Activated CD4-positive, alpha-beta T cell treated with anti-CD3 and anti-CD28 coated beads, Interleukin-2, Interleukin-6, amounts not matched to agents 100 ng/mL and 50 ng/mL, durations not matched to agents 16 hours and 8 hours (primary cell): Measurements from ENCODE around the gene PPP1R13B.

ENCODE experiments used
- DNase-seq: peaks from one replicate; pipeline ENCODE4 v3.0.0-alpha.2; 2020

The PPP1R13B gene

DNA sequence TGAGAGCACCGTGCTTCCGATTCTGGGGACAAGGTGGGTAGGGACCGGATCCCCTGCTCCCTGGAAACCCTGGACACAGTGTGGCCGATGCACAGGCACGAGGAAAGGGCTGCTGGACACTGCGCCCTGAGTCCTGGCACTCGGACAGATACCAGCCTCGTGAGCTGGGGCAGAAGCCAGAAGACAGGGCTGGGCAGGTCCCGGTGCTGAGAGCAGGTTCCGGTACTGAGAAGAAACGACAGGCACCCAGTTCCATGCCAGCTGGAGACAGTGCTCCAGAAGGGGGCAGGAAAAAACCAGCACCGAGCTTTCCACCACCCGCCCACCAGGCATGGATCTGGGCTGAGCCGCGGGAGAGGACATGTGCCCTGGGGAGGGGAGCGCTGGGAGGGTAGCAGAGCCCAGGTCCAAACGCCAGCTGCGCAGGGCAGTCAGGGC, 138.6 kb downstream of the PPP1R13B start:
- no peak for DNase-seq

DNA sequence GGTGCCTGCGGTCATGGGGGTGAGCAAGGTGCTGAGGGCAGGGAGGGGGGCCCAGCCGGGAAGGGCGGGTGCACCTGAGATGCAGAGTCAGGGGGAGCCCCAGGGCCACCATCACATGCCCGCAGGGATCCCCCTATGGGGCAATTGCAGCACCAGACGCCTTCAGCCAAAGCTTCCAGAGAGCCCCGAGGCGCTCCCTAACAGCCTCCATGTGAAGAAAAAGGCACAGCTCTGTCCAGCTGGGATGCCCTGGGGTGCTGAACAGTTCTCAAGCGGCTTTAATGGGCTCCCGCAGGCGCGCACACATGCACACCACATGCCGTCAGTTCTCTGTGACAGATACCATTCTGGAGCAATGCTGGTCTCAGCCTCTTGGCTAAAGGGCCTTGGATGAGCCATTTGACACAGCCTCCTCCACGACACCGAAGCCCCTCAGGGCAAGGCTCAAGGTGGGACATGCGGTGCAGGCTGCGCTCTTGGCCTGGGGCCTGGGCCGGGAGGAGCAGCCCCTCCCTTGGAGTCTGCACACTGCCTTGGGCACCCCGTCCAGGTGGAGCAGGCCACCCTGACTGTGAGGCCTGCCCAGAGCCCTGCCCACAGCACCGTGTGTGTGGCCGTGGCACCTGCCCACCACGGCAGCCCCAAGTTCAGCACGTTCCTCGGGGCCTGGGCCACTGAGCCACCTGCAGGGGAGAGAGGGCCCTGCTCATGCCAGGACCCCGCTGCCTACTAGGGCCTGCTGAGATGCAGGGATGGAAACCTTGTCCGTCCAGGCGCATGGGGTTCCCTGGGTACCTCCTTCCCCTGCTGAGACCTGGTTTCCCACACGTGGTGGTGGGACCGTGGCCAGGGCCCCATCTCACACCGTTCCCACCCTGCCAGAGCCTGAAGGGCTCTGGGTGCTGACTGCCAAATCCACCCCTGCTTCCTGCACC, 139.8 kb downstream of the PPP1R13B start:
- no peak for DNase-seq

- DNase-seq, result no peak
Measured at GRCh38 chr14:103706551-103707328, 140.6 kb downstream of the PPP1R13B start.

GRCh38 chr14:103705504-103706284, 141.7 kb downstream of the PPP1R13B start:
- DNase-seq, result no peak

- no peak for DNase-seq
Measured at GRCh38 chr14:103705118-103705503, 142.3 kb downstream of the PPP1R13B start.

DNA sequence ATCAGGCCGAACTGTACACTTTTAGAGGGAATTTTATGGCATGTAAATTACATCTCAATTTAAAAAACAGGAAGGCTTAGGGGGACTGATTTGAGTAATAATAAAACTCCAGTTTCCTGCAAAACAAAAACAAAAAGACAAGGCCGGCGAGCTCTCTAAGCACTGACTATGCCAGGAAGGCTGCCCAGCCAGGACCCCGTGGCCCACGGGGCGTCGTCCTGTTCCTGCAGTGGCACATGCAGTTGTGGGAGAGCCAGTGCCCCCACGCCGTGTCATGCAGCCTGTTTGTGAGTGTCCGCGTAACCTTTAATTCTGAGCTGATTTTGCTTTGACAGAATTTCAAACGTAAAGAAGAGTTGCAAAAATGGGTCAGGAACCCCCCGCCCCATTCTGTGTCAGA, 142.7 kb downstream of the PPP1R13B start:
- DNase-seq, result no peak

GRCh38 chr14:103703433-103704385, 143.7 kb downstream of the PPP1R13B start:
- no peak for DNase-seq

DNA sequence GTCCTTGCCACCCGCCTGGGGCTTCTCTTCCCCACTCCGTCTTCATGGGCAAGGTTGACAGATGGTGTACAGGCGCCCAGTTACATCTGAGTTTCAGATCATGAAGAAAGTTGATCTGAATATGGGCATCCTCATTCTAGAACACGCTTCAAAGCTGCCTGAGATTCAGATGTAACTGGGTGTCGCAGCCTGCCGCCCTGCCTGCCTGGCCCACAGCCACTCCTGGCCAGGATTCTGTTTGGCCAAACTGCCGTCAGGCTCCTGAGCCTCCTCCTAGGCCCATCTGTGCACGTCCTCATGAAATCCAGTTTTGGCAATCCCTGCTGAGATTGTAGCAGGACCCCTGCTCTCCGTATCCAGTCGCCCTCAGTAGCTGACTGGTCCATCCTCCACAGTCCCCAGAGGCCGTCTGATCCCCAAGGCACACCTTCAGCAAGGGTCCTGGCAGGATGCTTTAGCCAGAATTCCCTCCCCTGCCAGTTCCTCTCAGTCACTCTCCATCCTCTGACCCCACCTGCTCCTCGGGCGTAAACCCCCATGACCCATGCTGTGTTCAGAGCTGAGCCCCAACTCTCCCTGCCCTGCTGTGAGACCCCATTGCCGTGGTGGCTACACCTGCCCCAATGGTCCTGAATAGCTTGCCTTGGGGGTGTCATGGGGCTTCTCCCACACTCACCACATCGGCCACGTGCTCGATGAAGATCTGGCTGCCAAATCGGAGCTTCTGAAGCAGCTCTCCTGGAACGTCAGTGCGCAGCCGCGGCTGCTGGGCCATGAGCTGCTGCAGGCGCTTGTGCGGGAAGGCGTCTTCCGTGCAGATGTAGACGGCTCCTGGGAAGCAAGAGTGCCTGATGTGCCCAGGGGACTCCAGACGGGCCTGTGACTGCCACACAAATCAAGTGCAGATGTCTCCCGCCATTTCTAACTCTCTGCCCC, 144.6 kb downstream of the PPP1R13B start:
- no peak for DNase-seq

GRCh38 chr14:103702095-103702494, 145.3 kb downstream of the PPP1R13B start:
- no peak for DNase-seq

DNA sequence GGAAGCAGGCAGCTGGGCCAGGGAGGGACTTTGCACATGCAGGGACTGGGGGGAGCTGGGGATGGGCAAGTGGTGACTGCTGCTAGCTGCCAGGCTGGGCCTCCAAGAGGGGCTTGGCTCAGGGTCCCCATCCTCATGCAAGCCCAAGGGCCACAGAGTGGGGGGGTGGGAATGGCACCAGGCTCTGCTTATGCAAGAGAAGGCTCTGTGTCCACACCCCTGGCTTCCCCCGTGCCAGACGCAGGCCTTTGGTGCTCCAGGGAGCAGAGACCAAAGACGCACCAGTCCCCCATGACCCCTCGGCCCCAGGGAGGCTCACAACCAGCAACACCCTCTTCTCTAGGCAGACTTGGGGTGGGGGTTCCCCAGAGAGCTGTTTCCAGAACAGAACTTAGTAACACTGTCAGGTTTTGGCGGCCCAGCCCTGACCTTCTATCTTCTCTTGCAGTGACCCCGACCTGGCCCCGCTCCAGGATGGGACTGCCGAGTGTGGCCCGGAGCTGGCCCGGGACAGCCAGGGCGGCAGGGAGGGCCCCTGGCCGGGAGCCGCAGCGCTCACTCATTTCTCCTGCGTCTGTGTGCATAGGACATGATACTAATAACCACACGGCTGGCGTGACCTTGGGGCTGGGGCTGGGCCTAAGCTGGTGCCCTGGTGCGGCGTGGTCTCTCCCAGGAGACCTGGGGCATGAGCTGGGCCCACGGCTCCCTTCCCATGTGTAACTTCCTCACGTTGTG, 146.5 kb downstream of the PPP1R13B start:
- DNase-seq, result no peak

DNA sequence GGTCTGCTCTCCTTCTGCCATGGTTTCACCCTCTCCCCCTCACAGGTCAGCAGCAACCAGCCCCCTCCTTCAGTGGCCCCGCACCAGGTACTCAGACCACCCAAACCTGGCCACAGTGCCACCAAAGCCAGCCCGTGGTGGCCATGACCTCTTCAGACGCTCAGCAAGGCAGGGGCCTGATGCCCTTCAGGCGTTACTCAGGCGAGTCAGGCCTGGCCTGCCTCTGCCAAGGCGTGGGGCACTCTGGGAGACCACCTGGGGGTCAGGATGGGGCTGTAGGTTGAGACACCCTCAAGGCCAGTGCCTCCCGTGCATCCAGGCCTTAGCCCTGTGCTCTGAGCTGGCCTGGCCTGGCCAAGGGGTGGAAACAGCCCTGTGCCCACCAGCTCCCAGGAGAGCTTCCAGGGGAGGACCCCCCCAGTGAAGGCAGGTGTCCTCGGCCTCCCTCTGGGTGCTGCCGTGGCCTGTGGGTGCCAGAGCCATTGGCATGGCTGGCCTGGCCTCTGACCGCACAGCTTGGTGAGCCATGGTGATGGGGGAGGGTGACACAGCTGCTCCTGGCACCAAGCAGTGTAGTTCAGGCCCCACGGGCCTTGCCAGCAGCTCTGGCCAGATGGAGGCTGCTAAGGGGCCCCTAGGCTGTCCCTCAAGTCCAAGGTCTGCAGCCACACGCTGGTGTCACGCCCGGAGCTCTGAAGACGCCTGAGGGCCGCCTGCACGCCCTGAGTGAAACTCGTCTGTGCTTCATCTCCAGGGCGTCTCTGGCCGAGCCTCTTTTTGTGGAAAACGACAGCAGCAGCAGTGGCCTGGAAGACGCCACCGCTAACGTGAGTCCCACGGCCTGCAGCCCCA, 147.2 kb downstream of the PPP1R13B start:
- no peak for DNase-seq

DNA sequence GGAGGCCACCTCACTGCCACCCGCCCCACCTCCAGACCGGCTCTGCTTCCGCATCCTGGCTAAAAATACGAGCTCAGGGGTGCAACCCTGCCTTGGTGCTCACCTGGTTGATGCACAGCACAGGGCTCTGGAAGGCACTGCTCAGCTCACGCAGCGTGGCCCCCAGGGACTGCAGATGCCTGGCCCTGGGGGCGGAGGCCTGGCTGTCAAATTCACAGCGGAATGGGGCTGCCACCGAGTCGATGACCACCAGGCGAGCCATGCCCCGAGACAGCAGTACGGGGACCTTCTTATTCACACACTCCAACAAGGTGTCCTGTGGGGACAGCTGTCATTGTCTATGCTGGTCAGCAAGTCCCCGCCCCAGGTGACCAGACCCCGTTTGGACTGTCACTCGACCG, 148.1 kb downstream of the PPP1R13B start:
- DNase-seq, result no peak

DNA sequence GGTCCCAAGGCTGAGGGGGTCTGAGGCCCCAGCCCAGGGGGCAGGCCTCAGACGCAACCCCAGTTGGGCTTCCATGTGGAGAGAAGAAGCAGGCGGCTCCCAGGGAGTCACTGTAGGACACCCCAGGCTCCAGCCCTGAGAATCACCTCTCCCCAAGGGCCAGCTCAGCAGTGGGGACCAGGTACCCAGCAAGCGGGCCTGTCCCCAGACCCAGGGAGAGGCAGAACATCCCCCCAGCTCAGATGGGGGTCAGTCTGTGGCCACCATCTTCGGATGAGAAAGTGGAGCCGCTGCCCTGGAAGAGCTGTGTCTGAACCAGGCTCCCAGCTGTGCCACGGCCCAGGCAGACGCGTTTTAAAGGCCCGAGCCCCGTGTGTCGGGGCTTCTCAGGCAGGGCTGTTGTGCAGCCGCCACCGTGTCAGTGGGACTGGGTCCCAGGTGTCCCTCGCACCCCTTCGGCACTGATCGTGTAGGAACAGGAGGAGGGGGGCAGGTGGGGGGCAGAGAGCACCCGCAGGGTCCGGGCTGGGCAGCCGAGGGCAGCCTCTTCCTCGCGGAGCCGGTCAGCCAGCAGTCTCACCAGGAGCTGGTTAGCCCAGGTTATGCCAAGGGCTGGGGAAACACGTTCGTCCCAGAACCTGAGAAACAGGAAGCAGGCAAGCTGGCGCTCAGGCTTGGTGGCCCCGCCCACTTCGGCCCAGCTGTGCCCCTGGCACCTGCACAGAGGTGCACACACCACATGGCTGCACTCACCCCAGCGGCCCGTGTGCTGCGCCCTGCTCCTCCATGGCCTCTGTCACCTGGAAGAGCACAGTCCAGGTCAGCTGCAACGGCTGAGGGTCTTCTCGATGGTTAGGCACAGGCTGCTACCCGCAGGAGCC, 148.8 kb downstream of the PPP1R13B start:
- DNase-seq, result no peak

DNA sequence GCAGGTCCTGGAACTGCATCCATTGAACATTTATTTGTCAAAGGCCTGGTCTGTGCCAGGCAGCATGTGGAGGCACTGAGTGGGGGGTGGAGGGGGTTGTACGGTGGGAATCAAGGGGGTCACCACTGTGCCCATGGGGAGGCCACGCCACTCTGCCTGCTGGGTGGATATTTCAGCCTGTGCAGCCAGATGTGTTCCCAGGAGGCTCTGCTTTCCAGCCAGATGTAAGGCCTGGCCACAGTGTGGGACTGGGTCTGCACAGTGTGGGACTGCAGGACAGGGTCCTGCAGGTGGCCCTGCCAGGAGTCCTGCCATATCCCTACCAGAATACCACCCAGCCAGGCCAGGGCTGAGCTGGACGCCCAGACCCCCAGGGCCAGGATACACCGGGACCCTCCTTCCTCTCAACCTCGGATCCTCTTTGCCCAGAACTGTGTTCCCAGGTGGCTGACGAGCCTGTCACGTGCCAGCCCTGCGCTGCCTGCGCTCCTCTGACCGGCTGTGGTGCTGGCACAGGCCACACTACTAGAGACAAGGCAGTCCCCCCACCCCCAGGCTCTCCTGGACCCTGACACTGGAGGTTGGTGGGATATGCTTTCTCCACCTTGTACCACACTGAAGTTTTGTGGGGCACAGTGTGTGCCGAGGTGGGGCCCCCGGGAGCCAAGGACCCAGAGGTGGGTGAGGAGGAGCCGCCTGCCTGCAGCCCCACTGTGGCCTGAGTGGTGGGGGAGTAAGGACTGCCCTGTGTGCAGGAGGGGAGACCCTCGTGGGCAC, 149.6 kb downstream of the PPP1R13B start:
- DNase-seq, result no peak

DNA sequence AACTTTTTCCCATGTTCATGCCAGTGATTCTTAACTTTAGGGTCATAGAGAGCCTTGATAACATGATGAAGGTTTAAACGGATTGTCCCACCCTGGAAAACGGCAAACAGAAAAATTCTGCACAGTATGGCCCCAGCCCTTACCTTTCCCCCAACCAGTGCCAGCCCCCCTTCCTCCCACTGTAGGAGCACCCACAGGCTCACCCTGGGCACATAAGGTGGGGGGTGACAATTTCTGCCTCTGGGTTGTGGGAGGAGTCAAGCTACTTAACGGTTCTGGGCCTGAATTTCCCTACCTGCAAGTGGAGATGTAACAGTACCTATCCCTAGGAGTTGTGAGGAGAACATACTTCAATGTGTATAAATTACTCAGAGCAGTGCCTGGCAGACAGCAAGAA, 150.2 kb downstream of the PPP1R13B start:
- DNase-seq, result no peak

DNA sequence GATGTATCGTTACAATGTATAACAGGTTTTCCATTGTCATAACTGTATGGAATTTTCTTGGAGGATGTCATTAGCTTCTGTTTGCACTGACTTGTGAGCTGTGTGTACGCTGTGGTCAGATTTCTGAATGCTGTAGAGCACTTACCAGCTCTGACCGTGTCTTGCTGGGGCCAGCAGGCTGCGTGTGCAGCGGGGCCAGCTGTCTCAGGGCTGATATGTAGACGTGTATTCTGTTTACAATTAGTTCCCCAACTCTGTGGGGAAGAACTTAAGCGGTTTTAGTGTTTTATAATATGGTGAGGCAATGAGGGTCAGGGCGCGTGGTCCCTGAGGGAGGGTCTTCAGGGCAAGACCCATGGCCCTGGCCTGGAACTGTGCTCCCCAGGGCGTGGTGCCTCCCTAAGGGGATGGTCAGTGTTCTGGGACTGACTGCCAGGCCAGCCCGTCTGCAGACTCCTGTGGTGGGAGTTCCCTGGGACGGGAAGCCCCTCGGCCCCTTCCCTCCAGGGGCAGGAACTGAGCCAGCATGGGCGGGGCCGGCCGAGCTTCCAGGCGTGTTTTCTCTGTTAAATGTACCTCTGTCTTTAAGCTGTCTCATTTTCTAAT, 150.8 kb downstream of the PPP1R13B start:
- DNase-seq, result no peak

GRCh38 chr14:103696070-103696402, 151.3 kb downstream of the PPP1R13B start:
- DNase-seq, result no peak
